ENCODE measurements around the gene SRPX.

DNA sequence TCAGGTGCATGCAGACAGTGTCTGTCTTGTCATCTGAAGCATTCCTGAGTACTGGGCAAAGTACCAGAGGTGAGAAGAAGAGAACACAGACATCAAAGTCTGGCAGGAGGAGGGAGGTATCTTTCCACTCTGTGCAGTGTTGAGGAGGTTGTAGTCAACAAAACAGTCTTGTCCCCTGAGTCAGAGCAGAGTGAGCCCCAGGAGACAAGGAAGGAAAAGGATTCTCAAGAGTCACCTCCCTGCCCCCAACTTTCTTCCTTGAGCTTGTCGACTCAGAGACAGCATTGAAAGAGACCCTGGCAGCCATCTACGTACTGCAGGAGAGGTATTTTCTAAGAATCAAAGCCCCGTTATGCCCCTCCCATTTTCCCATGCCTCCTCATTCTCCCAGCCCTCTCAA, 4.4 kb upstream of the SRPX start:
- TF ChIP-seq, protein P1, sequence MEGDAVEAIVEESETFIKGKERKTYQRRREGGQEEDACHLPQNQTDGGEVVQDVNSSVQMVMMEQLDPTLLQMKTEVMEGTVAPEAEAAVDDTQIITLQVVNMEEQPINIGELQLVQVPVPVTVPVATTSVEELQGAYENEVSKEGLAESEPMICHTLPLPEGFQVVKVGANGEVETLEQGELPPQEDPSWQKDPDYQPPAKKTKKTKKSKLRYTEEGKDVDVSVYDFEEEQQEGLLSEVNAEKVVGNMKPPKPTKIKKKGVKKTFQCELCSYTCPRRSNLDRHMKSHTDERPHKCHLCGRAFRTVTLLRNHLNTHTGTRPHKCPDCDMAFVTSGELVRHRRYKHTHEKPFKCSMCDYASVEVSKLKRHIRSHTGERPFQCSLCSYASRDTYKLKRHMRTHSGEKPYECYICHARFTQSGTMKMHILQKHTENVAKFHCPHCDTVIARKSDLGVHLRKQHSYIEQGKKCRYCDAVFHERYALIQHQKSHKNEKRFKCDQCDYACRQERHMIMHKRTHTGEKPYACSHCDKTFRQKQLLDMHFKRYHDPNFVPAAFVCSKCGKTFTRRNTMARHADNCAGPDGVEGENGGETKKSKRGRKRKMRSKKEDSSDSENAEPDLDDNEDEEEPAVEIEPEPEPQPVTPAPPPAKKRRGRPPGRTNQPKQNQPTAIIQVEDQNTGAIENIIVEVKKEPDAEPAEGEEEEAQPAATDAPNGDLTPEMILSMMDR (IDR thresholded peaks at IDR 0.05), result no peak
- no peak for TF ChIP-seq POLR2A (IDR thresholded peaks at IDR 0.05)

All from Peyer's patch (tissue), 4 donors.